ENCODE data around the gene TSHZ3. TPM values are rescaled to one million over a fixed set of nuclear protein-coding genes. Genes with fewer than 3 reads are reported as not detected.

Gene TSHZ3
- total and polyA plus RNA-seq, 2 of the 13 experiments (the other 11 are each of a cell fraction or from before 2014, with no cell fraction given) = not detected

- Histone ChIP-seq H3K9ac (ENCODE audit: insufficient read depth, low read depth, low read length) (no peak overlapping the region), H4K20me1 (ENCODE audit: insufficient read depth, low read length) (no peaks in the 10 kb centered on the region), H3K36me3 (replicated peaks in 1 of 2; ENCODE audit: control insufficient read depth in 1 of 2, insufficient read depth in 2 of 2, low read length in 2 of 2) (no peaks in the 10 kb centered on the region), H3K4me2 (ENCODE audit: low read depth, low read length) (no peak overlapping the region), H3K79me2 (ENCODE audit: insufficient read depth, low read length) (no peaks in the 10 kb centered on the region), H3K27ac (ENCODE audit: extremely low read length, insufficient read depth, low read length) (no peak overlapping the region), H3K9me3 (ENCODE audit: low read length) (peaks cover 56% of the 10 kb centered on the region), H3K27me3 (ENCODE audit: control insufficient read depth in 1 of 2, insufficient read depth in 2 of 2, low read length in 2 of 2) (no peaks in the 10 kb centered on the region), H3K4me1 (ENCODE audit: insufficient read depth, low read length) (no peaks in the 10 kb centered on the region), H3K4me3 (replicated peaks in 1 of 3; ENCODE audit: insufficient read depth in 1 of 3, low read depth in 2 of 3, low read length in 3 of 3) (no peak overlapping the region), H2AFZ (ENCODE audit: low read length) (no peak overlapping the region)
- ATAC-seq = no peak
- no peak for FAIRE-seq
- intact Hi-C loops (cut with micrococcal nuclease; ENCODE audit: unreplicated experiment) (no loop called here), in situ Hi-C loops (cut with HindIII; ENCODE audit: extremely low pct_ligation_motif_present, low pct_unique_long_range_greater_than_20kb) (no loop called here)
- ChIA-PET CTCF (ENCODE audit: low intra/inter-chr PET ratio, low total read pairs) (no interaction called here), POLR2A (no interaction called here)
- BruUV-seq (replicated peaks) = no TSS peak
- no peak for DNase-seq (ENCODE audit: low spot score)
- TF ChIP-seq SKI (IDR thresholded peaks at IDR 0.05; ENCODE audit: partially characterized antibody) (no peak), PCBP2 (optimal IDR thresholded peaks at IDR 0.05; ENCODE audit: low read depth, low read length, poor library complexity, severe bottlenecking) (no peak), CREB3 (CRISPR knock-in tag; IDR thresholded peaks at IDR 0.05) (no peak), HIC2 (CRISPR knock-in tag; IDR thresholded peaks at IDR 0.05; ENCODE audit: low read depth) (no peak), KDM4B (CRISPR knock-in tag; IDR thresholded peaks at IDR 0.05) (no peak), MXD4 (CRISPR knock-in tag; IDR thresholded peaks at IDR 0.05) (no peak), EZH2 (conservative IDR thresholded peaks at IDR 0.05; ENCODE audit: low read depth, low read length) (no peak), KLF15 (CRISPR knock-in tag; IDR thresholded peaks at IDR 0.05; ENCODE audit: borderline replicate concordance) (no peak), ETS1 (CRISPR knock-in tag; IDR thresholded peaks at IDR 0.05) (no peak), ZNF124 (CRISPR knock-in tag; IDR thresholded peaks at IDR 0.05) (no peak), KLF6 (CRISPR knock-in tag; IDR thresholded peaks at IDR 0.05) (no peak), CCDC6 (CRISPR knock-in tag; IDR thresholded peaks at IDR 0.05) (no peak)
- WGBS (ENCODE audit: low lambda C conversion rate) = 30% methylated on average over 7 of the region's 11 CpGs
Measured at GRCh38 chr19:31255831-31256592, 93.2 kb downstream of the TSHZ3 start.

Data from HepG2 (cell line).